ENCODE data around the gene URGCP. TPM values are rescaled to one million over a fixed set of nuclear protein-coding genes. Genes with fewer than 3 reads are reported as not detected.

The URGCP gene
- total RNA-seq, 2 donors from 2014 or later: 16.4 to 26.3 TPM

Other genes starting within 250 kb of the URGCP start
- 10 to 100 TPM; 31.9 to 72.4 TPM for gene COA1, start 177.1 kb downstream of the URGCP start, total RNA-seq
- 10 to 100 TPM; 28.3 to 29.6 TPM for gene BLVRA, start 147.9 kb downstream of the URGCP start, total RNA-seq
- 100 to 1,000 TPM; 112 to 118 TPM for gene MRPS24, start 37.1 kb downstream of the URGCP start, total RNA-seq
- 1 to 10 TPM; 3.3 to 7.5 TPM for gene UBE2D4, start 19.8 kb upstream of the URGCP start, total RNA-seq
- not detected for gene SPDYE1, start 91.3 kb upstream of the URGCP start, total RNA-seq
- 100 to 1,000 TPM in 1 of 2 donors, 10 to 100 TPM in 1; 75.3 to 123 TPM for gene DBNL, start 138.1 kb upstream of the URGCP start, total RNA-seq
- 1 to 10 TPM in 1 of 2 donors, under 1 TPM in 1; 0.64 to 1.0 TPM for gene PGAM2, start 159.0 kb upstream of the URGCP start, total RNA-seq
- gene POLM, start 175.9 kb upstream of the URGCP start, total RNA-seq: 10 to 100 TPM; 35.7 to 37.2 TPM
- gene AEBP1, start 197.7 kb upstream of the URGCP start, total RNA-seq: 10 to 100 TPM; 14.6 to 26.9 TPM
- gene POLD2, start 217.0 kb upstream of the URGCP start, total RNA-seq: 100 to 1,000 TPM; 129 to 212 TPM
- gene MYL7, start 234.7 kb upstream of the URGCP start, total RNA-seq: not detected

Measured in activated naive CD4-positive, alpha-beta T cell treated with anti-CD3 and anti-CD28 coated beads, Interleukin-2, amount 50 U/mL, for 72 hours (primary cell).